ENCODE measurements around the gene KLC3.
"Not testable (repeated sequence)": the region's sequence is repeated elsewhere in the genome, so short reads cannot be mapped to it uniquely, and the experiment has no call there.

Gene KLC3

GRCh38 chr19:45340232-45340898, at the start of gene KLC3:
Gene KLC3, plus strand, starts transcription at chr19:45340750. Its CDS starts 4,792 bp downstream, at chr19:45345542.
- DNase-seq, result peak; percentile 8

- no peak for DNase-seq
These were observed 48.7 kb upstream of the KLC3 start for GRCh38 chr19:45291834-45292233.

- DNase-seq, result no peak
These were observed 46.9 kb upstream of the KLC3 start for GRCh38 chr19:45293682-45294081.

- DNase-seq, result no peak
These were observed 46.1 kb upstream of the KLC3 start for GRCh38 chr19:45294291-45295029.

- no peak for DNase-seq
These were observed 44.7 kb upstream of the KLC3 start for GRCh38 chr19:45295873-45296272.

GRCh38 chr19:45296355-45296754, 44.2 kb upstream of the KLC3 start:
- no peak for DNase-seq

- DNase-seq, result no peak
These were observed 42.9 kb upstream of the KLC3 start for GRCh38 chr19:45297674-45298073.

GRCh38 chr19:45298264-45298663, 42.3 kb upstream of the KLC3 start:
- DNase-seq, result no peak

GRCh38 chr19:45299719-45300118, 40.8 kb upstream of the KLC3 start:
- DNase-seq, result no peak

- no peak for DNase-seq
These were observed 38.1 kb upstream of the KLC3 start for GRCh38 chr19:45302416-45302815.

- no peak for DNase-seq
These were observed 37.1 kb upstream of the KLC3 start for GRCh38 chr19:45303269-45304060.

GRCh38 chr19:45304141-45304926, 36.2 kb upstream of the KLC3 start:
- DNase-seq, result no peak

GRCh38 chr19:45305007-45305406, 35.5 kb upstream of the KLC3 start:
- no peak for DNase-seq

GRCh38 chr19:45305421-45305820, 35.1 kb upstream of the KLC3 start:
- no peak for DNase-seq

GRCh38 chr19:45306040-45306439, 34.5 kb upstream of the KLC3 start:
- DNase-seq, result no peak

- peak; percentile 61 for DNase-seq
These were observed 34.0 kb upstream of the KLC3 start for GRCh38 chr19:45306518-45307027.

GRCh38 chr19:45307361-45307760, 33.2 kb upstream of the KLC3 start:
- no peak for DNase-seq

GRCh38 chr19:45309322-45309721, 31.2 kb upstream of the KLC3 start:
- not testable (repeated sequence) for DNase-seq

GRCh38 chr19:45311621-45312020, 28.9 kb upstream of the KLC3 start:
- DNase-seq, result no peak

- not testable (repeated sequence) for DNase-seq
These were observed 28.3 kb upstream of the KLC3 start for GRCh38 chr19:45312285-45312684.

- no peak for DNase-seq
These were observed 25.8 kb upstream of the KLC3 start for GRCh38 chr19:45314708-45315245.

GRCh38 chr19:45315304-45315703, 25.2 kb upstream of the KLC3 start:
- no peak for DNase-seq

Measured in DMS153 (cell line).